Measurements from ENCODE around the gene ARF6.
"Not testable (repeated sequence)": the region's sequence is repeated elsewhere in the genome, so short reads cannot be mapped to it uniquely, and the experiment has no call there.

The ARF6 gene

DNA sequence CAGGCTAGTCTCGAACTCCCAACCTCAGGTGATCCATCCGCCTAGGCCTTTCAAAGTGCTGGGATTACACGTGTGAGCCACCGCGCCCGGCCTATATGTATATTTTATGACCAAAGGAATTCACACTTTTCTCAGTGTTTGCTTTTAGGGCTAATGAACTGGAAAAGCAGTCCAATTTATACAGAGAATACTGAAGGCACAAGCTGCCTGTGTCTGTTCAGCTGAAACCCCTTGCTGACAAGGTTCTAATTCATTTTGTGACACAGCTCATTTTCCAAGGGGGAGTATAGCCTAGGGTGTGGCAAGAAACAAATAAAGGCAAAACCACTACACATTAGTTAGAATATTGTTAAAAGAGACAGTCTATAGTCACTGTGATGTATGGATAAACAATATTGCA lies 22.0 kb upstream of the ARF6 start:
- DNase-seq (ENCODE audit: extremely low read depth, insufficient read length), result no peak
- TF ChIP-seq, protein P1, sequence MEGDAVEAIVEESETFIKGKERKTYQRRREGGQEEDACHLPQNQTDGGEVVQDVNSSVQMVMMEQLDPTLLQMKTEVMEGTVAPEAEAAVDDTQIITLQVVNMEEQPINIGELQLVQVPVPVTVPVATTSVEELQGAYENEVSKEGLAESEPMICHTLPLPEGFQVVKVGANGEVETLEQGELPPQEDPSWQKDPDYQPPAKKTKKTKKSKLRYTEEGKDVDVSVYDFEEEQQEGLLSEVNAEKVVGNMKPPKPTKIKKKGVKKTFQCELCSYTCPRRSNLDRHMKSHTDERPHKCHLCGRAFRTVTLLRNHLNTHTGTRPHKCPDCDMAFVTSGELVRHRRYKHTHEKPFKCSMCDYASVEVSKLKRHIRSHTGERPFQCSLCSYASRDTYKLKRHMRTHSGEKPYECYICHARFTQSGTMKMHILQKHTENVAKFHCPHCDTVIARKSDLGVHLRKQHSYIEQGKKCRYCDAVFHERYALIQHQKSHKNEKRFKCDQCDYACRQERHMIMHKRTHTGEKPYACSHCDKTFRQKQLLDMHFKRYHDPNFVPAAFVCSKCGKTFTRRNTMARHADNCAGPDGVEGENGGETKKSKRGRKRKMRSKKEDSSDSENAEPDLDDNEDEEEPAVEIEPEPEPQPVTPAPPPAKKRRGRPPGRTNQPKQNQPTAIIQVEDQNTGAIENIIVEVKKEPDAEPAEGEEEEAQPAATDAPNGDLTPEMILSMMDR (IDR thresholded peaks at IDR 0.05; ENCODE audit: insufficient read depth, low read length, poor library complexity, severe bottlenecking), result no peak
- Histone ChIP-seq H3K4me3 (replicated peaks; ENCODE audit: low read depth, low read length) (no peak overlapping the region), H3K36me3 (ENCODE audit: control insufficient read depth, insufficient read depth, low read length) (no peaks in the 10 kb centered on the region), H3K27me3 (replicated peaks; ENCODE audit: control insufficient read depth, insufficient read depth, low read length) (no peaks in the 10 kb centered on the region)

DNA sequence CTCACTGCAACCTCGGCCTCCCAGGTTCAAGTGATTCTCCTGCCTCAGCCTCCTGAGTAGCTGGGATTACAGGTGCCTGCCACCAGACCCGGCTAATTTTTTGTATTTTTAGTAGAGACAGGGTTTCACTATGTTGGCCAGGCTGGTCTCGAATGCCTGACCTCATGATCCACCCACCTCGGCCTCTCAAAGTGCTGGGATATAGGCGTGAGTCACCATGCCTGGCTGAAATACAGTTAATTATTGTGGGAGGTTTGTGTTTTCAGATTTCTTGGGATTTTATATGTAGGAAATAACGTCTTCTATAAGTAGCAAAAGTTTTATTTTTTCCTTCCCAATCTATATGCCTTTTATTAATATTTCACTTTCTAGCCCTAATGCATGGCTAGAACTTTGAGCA lies 19.3 kb upstream of the ARF6 start:
- H3K27me3 ChIP-seq (replicated peaks; ENCODE audit: control insufficient read depth, insufficient read depth, low read length); H3K4me3 ChIP-seq (replicated peaks; ENCODE audit: low read depth, low read length); H3K36me3 ChIP-seq (ENCODE audit: control insufficient read depth, insufficient read depth, low read length); DNase-seq (ENCODE audit: extremely low read depth, insufficient read length): not testable (repeated sequence)

DNA sequence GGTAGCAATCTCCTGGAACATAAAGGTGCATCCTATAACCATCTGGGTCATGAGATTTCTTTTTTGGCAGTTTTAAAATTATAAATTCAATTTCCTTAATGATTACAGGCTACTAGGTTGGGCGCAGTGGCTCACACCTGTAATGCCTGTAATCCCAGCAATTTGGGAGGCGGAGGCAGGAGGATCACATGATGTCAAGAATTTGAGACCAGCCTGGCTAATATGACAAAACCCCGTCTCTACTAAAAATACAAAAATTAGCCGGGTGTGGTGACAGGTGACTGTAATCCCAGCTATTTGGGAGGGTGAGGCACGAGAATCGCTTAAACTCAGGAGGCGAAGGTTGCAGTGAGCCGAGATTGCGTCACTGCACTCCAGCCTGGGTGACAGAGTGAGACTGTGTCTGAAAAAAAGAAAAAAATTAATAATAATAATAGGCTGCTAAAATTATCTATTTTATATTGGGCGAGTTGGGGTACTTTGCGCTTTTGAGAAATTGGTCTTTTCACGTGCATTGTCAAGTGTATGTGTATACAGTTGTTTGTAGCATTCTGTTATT lies 17.2 kb upstream of the ARF6 start:
- H3K4me3 ChIP-seq (replicated peaks; ENCODE audit: low read depth, low read length), result no peak overlapping the region

DNA sequence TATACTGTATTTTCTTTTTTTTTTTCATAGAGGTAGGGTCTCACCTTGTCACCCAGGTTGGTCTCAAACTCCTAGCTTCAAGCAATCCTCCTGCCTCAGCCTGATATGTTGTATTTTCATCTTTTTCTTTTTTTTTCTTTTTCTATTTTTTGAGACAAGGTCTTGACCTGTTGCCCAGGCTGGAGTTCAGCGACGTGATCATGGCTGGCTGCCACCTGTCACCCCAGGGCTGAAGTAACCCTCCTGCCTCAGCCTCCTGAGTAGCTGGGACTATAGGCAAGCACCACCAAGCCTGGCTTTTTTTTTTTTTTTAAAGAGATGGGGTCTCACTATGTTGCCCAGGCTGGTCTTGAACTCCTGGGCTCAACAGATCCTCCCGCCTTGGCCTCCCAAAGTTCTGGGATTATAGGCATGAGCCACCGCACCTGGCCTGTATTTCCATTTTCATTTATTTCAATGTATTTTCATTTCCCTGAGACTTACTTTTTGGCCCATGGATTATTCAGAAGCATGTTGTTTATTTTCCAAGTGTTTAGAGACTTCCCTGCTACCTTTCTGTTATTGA lies 16.2 kb upstream of the ARF6 start:
- no peaks in the 10 kb centered on the region for H3K27me3 ChIP-seq (replicated peaks; ENCODE audit: control insufficient read depth, insufficient read depth, low read length)
- TF ChIP-seq, protein P1 (IDR thresholded peaks at IDR 0.05; ENCODE audit: insufficient read depth, low read length, poor library complexity, severe bottlenecking), result no peak
- no peaks in the 10 kb centered on the region for H3K36me3 ChIP-seq (ENCODE audit: control insufficient read depth, insufficient read depth, low read length)
- no peak overlapping the region for H3K4me3 ChIP-seq (replicated peaks; ENCODE audit: low read depth, low read length)
- no peak for DNase-seq (ENCODE audit: extremely low read depth, insufficient read length)

More for the DNA sequence above, 17.2 kb upstream of the ARF6 start:
- TF ChIP-seq, protein P1 (IDR thresholded peaks at IDR 0.05; ENCODE audit: insufficient read depth, low read length, poor library complexity, severe bottlenecking), result no peak
- H3K27me3 ChIP-seq (replicated peaks; ENCODE audit: control insufficient read depth, insufficient read depth, low read length), result no peaks in the 10 kb centered on the region
- no peak for DNase-seq (ENCODE audit: extremely low read depth, insufficient read length)
- H3K36me3 ChIP-seq (ENCODE audit: control insufficient read depth, insufficient read depth, low read length), result no peaks in the 10 kb centered on the region

DNA sequence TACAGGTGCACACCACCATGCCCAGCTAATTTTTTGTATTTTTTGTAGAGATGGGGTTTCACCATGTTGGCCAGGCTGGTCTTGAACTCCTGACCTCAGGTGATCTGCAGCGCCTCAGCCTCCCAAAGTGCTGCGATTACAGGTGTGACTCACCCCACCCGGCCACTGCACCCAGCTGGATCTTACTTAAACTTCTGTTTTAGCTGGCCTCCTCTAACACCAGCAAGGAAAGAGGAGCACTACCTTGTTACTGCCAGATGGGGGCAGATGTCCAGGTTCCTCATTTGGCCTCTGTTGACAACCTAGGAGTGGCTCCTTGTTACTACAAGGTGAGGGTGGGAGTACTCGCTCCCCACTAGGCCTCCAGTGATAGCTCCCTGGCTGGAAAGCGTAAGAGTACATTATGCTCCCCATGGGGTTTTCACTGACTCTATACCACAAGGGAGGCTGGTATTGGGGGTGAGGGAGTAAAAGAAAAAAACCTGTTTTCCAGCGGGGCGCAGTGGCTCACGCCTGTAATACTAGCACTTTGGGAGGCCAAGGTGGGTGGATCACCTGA lies 13.2 kb upstream of the ARF6 start:
- no peaks in the 10 kb centered on the region for H3K27me3 ChIP-seq (replicated peaks; ENCODE audit: control insufficient read depth, insufficient read depth, low read length)
- no peak overlapping the region for H3K4me3 ChIP-seq (replicated peaks; ENCODE audit: low read depth, low read length)
- no peaks in the 10 kb centered on the region for H3K36me3 ChIP-seq (ENCODE audit: control insufficient read depth, insufficient read depth, low read length)
- peak; percentile 70 for DNase-seq (ENCODE audit: extremely low read depth, insufficient read length)
- TF ChIP-seq, protein P1 (IDR thresholded peaks at IDR 0.05; ENCODE audit: insufficient read depth, low read length, poor library complexity, severe bottlenecking), result peak; percentile 81

DNA sequence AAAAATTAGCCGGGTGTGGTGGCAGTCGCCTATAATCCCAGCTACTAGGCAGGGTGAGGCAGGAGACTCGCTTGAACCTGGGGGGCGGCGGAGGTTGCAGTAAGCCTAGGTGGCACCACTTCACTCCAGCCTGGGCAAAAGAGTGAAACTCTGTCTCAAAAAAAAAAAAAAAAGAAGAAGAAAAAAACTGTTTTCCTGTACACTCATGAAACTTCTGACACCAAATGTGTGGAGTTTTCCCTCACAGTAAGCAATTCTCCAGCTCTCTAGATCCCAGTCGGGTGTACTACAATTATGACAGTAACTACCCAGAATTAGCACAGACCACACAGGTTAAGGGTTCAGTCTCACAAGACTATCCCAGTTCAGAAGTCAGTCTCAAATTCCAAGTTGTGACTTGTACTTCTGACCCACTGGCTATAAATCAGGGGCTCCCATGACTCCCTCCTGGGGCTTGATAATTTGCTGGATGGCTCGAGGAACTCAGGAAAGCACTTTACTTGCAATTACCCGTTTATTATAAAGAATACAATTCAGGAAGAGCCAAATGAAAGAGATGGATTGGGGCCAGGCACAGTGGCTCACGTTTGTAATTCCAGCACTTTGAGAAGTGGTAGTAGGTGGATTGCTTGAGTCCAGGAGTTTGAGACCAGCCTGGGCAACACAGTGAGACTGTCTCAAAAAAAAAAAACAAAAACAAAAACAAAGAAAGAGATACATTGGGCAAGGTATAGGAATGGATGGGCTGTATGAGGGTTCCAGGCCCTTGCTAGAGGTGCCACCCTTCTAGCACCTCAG lies 12.4 kb upstream of the ARF6 start:
- no peaks in the 10 kb centered on the region for H3K27me3 ChIP-seq (replicated peaks; ENCODE audit: control insufficient read depth, insufficient read depth, low read length)
- H3K4me3 ChIP-seq (replicated peaks; ENCODE audit: low read depth, low read length), result no peak overlapping the region
- no peaks in the 10 kb centered on the region for H3K36me3 ChIP-seq (ENCODE audit: control insufficient read depth, insufficient read depth, low read length)
- DNase-seq (ENCODE audit: extremely low read depth, insufficient read length), result no peak
- TF ChIP-seq, protein P1 (IDR thresholded peaks at IDR 0.05; ENCODE audit: insufficient read depth, low read length, poor library complexity, severe bottlenecking), result no peak
